Mesenchymal stem cell (in vitro differentiated cells and primary cell): ENCODE measurements around the gene TIMP1. TPM values are rescaled to one million over a fixed set of nuclear protein-coding genes. Genes with fewer than 3 reads are reported as not detected.

Experiments used
- small RNA-seq: library from polyadenylated mRNA; stranded (forward); fragments of <200 nt; extraction: miRNeasy Mini kit (QIAGEN cat#:217004); gene quantifications from one replicate; pipeline ENCODE3, GENCODE V24; 2013; ENCODE audit warnings: low read depth

The TIMP1 gene

Small RNA genes within 50 kb of the gene (small RNA-seq; reads per million reads assigned to genes)
- gene MIR4769, result not detected
